Astrocyte of the spinal cord (primary cell): ENCODE measurements around the gene CYB561.

Source experiments
- DNase-seq: peaks from one replicate; pipeline ENCODE4 v3.0.0; 2011; ENCODE audit warnings: low read depth, low spot score
- H3K4me3 ChIP-seq: 2 replicates; pipeline ENCODE4 v1.5.1; 2011; ENCODE audit warnings: low read depth, mild to moderate bottlenecking, low read length, moderate library complexity
- CTCF ChIP-seq: IDR thresholded peaks from 2 replicates; pipeline ENCODE4 v1.5.1; 2012; ENCODE audit warnings: low read depth, mild to moderate bottlenecking, low read length, inconsistent platforms
- in situ Hi-C: cut with HindIII; loops from 2 replicates; pipeline ENCODE4 v1.10.0; 2017; ENCODE audit warnings: low sequenced_read_pairs

The CYB561 gene

GRCh38 chr17:63445954-63446752, at the start of gene CYB561:
CYB561 (minus strand) TSS chr17:63446306; CDS start chr17:63437547, 8,759 bp downstream.
- TF ChIP-seq CTCF = peak; percentile 42
- in situ Hi-C loops = no loop called here

GRCh38 chr17:63495491-63495890, 49.4 kb upstream of the CYB561 start:
- no peak overlapping the region for H3K4me3 ChIP-seq
- in situ Hi-C loops = no loop called here
- DNase-seq = no peak
- TF ChIP-seq CTCF = no peak

More at GRCh38 chr17:63445954-63446752, at the start of gene CYB561:
- peak; percentile 35 for DNase-seq
- H3K4me3 ChIP-seq = peak within 1 kb of the TSS; percentile 41

GRCh38 chr17:63494300-63494928, 48.3 kb upstream of the CYB561 start:
- in situ Hi-C loops = no loop called here
- H3K4me3 ChIP-seq = no peak overlapping the region
- no peak for DNase-seq
- no peak for TF ChIP-seq CTCF

GRCh38 chr17:63493411-63493810, 47.3 kb upstream of the CYB561 start:
- no peak overlapping the region for H3K4me3 ChIP-seq
- in situ Hi-C loops = no loop called here
- TF ChIP-seq CTCF = no peak
- DNase-seq = no peak

GRCh38 chr17:63492940-63493339, 46.8 kb upstream of the CYB561 start:
- TF ChIP-seq CTCF = no peak
- no peak for DNase-seq
- H3K4me3 ChIP-seq = no peak overlapping the region
- in situ Hi-C loops = no loop called here

GRCh38 chr17:63491977-63492618, 46.0 kb upstream of the CYB561 start:
- TF ChIP-seq CTCF = no peak
- no peak for DNase-seq
- in situ Hi-C loops = no loop called here
- H3K4me3 ChIP-seq = no peak overlapping the region
